Osteoblast (primary cell): Measurements from ENCODE around the gene GALM. TPM values are rescaled to one million over a fixed set of nuclear protein-coding genes. Genes with fewer than 3 reads are reported as not detected.
"Not testable (repeated sequence)": the region's sequence is repeated elsewhere in the genome, so short reads cannot be mapped to it uniquely, and the experiment has no call there.

ENCODE experiments used
- DNase-seq: peaks from one replicate; pipeline ENCODE4 v3.0.0; 2011; ENCODE audit warnings: low spot score, mixed read lengths; ENCODE audit not compliant: insufficient read length; ENCODE audit errors: missing footprints
- H2AFZ ChIP-seq: 2 replicates; pipeline ENCODE4 v1.6.0; 2011; ENCODE audit warnings: mild to moderate bottlenecking, low read length
- H3K27ac ChIP-seq: 2 replicates; pipeline ENCODE4 v1.5.1; 2011; ENCODE audit warnings: mild to moderate bottlenecking, low read depth, low read length, moderate library complexity
- H3K27me3 ChIP-seq: 2 replicates; pipeline ENCODE4 v1.6.0; 2012; ENCODE audit warnings: mild to moderate bottlenecking, control low read depth, inconsistent platforms, low read length, moderate library complexity; ENCODE audit not compliant: insufficient read depth
- H3K36me3 ChIP-seq: 2 replicates; pipeline ENCODE4 v1.5.1; 2011; ENCODE audit warnings: mild to moderate bottlenecking, low read length, control low read depth, moderate library complexity; ENCODE audit not compliant: insufficient read depth
- H3K4me1 ChIP-seq: 2 replicates; pipeline ENCODE4 v1.5.1; 2011; ENCODE audit warnings: mild to moderate bottlenecking, low read length, control low read depth, moderate library complexity; ENCODE audit not compliant: insufficient read depth
- H3K4me2 ChIP-seq: 2 replicates; pipeline ENCODE4 v1.6.0; 2011; ENCODE audit warnings: mild to moderate bottlenecking, low read length; ENCODE audit not compliant: insufficient read depth
- H3K4me3 ChIP-seq: fragments of 200-600 bp; sonication (generic); 3 replicates; pipeline ENCODE4 v1.5.1; 2012; ENCODE audit warnings: mild to moderate bottlenecking, low read length, inconsistent platforms; ENCODE audit not compliant: insufficient read depth
- H3K79me2 ChIP-seq: 2 replicates; pipeline ENCODE4 v1.6.0; 2012; ENCODE audit warnings: mild to moderate bottlenecking, low read length, control low read depth, inconsistent platforms; ENCODE audit not compliant: insufficient read depth
- H3K9me3 ChIP-seq: 2 replicates; pipeline ENCODE4 v1.5.1; 2011; ENCODE audit warnings: low read depth, low read length, control low read depth
- H4K20me1 ChIP-seq: 2 replicates; pipeline ENCODE4 v1.6.0; 2012; ENCODE audit warnings: mild to moderate bottlenecking, low read length, control low read depth; ENCODE audit not compliant: insufficient read depth
- CTCF ChIP-seq: IDR thresholded peaks from 2 replicates; pipeline ENCODE4 v1.5.1; 2011; ENCODE audit warnings: mild to moderate bottlenecking, low read depth, low read length, moderate library complexity; ENCODE audit errors: extremely low read depth
- total RNA-seq: library from RNA; depleted of rRNA; stranded (reverse); fragments of >200 nt; gene quantifications from 2 replicates; pipeline ENCODE4 v1.2.3, GENCODE V29; 2012

GALM gene
- total RNA-seq, 1 donor, result 50.7 TPM

- no peaks in the 10 kb centered on the region for H3K27me3 ChIP-seq
- DNase-seq, result peak; percentile 9
- no peaks in the 10 kb centered on the region for H3K9me3 ChIP-seq
- H4K20me1 ChIP-seq, result no peaks in the 10 kb centered on the region
- H3K79me2 ChIP-seq, result peaks cover 6% of the 10 kb centered on the region
- no peak overlapping the region for H3K27ac ChIP-seq
- H3K4me3 ChIP-seq, result no peak overlapping the region
- no peak overlapping the region for H2AFZ ChIP-seq
- no peak overlapping the region for H3K4me2 ChIP-seq
- peaks cover 4% of the 10 kb centered on the region for H3K36me3 ChIP-seq
- TF ChIP-seq CTCF, result no peak
- peaks cover 15% of the 10 kb centered on the region for H3K4me1 ChIP-seq
Measured at GRCh38 chr2:38671303-38671702, 5.4 kb downstream of the GALM start.

- H3K9me3 ChIP-seq, result no peaks in the 10 kb centered on the region
- peaks cover 4% of the 10 kb centered on the region for H3K36me3 ChIP-seq
- no peak for TF ChIP-seq CTCF
- no peak overlapping the region for H3K4me2 ChIP-seq
- no peaks in the 10 kb centered on the region for H4K20me1 ChIP-seq
- peak; percentile 11 for DNase-seq
- H3K4me1 ChIP-seq, result peaks cover 9% of the 10 kb centered on the region
- H3K4me3 ChIP-seq, result no peak overlapping the region
- no peak overlapping the region for H3K27ac ChIP-seq
- no peaks in the 10 kb centered on the region for H3K27me3 ChIP-seq
- no peak overlapping the region for H2AFZ ChIP-seq
- peaks cover 6% of the 10 kb centered on the region for H3K79me2 ChIP-seq
Measured at GRCh38 chr2:38671946-38672345, 6.0 kb downstream of the GALM start.

- no peak for TF ChIP-seq CTCF
- Histone ChIP-seq H2AFZ (no peak overlapping the region), H3K79me2 (peaks cover 5% of the 10 kb centered on the region), H3K9me3 (no peaks in the 10 kb centered on the region), H3K4me3 (no peak overlapping the region), H3K36me3 (peaks cover 9% of the 10 kb centered on the region), H3K27me3 (no peaks in the 10 kb centered on the region), H4K20me1 (no peaks in the 10 kb centered on the region), H3K4me1 (peaks cover 2% of the 10 kb centered on the region), H3K27ac (no peak overlapping the region), H3K4me2 (no peak overlapping the region)
- DNase-seq, result peak; percentile 34
Measured at GRCh38 chr2:38672445-38673391, 6.8 kb downstream of the GALM start.

GRCh38 chr2:38676681-38677080, 10.8 kb downstream of the GALM start:
- no peaks in the 10 kb centered on the region for H3K4me1 ChIP-seq
- H4K20me1 ChIP-seq, result no peaks in the 10 kb centered on the region
- no peak overlapping the region for H3K4me2 ChIP-seq
- no peak overlapping the region for H2AFZ ChIP-seq
- no peak for DNase-seq
- no peak overlapping the region for H3K4me3 ChIP-seq
- no peak for TF ChIP-seq CTCF
- H3K79me2 ChIP-seq, result no peaks in the 10 kb centered on the region
- no peaks in the 10 kb centered on the region for H3K27me3 ChIP-seq
- H3K36me3 ChIP-seq, result peaks cover 30% of the 10 kb centered on the region
- no peak overlapping the region for H3K27ac ChIP-seq
- H3K9me3 ChIP-seq, result no peaks in the 10 kb centered on the region

- not testable (repeated sequence) for H3K79me2 ChIP-seq, H3K27me3 ChIP-seq, H3K9me3 ChIP-seq, H2AFZ ChIP-seq, DNase-seq, H3K27ac ChIP-seq, H3K4me3 ChIP-seq, H3K4me2 ChIP-seq, H3K4me1 ChIP-seq, H4K20me1 ChIP-seq
- H3K36me3 ChIP-seq, result peaks cover 31% of the 10 kb centered on the region
Measured at GRCh38 chr2:38680868-38681267, 15.0 kb downstream of the GALM start.
